Measurements from ENCODE around the gene KCTD16. TPM values are rescaled to one million over a fixed set of nuclear protein-coding genes. Genes with fewer than 3 reads are reported as not detected.

KCTD16 gene
- total RNA-seq, 1 donor from 2014 or later, result 5.6 TPM

DNA sequence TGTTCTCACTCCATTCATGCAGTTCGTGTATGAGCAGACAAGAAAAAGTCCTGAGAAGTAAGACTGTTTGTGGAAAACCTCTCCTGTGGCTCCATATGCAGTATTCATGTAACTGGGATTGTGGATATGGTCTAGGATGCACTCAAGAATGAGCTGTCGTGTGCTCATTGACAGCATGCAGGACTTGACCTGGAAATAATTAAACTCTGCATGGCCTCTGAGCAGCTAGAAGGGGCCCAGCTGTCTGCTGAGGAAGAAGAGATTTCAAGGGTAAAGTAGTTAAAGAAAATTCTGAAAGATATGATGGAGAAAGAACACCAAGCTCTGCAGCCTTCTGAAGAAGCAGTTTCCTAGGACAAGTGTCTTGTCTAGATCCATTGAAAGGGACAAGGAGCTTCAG is 89.4 kb downstream of the KCTD16 start:
- H3K27ac Mint-ChIP-seq (ENCODE audit: unreplicated experiment), result no peak overlapping the region
- Histone ChIP-seq H3K27me3 (ENCODE audit: insufficient read depth, low read length) (no peaks in the 10 kb centered on the region), H3K36me3 (ENCODE audit: insufficient read depth, low read length) (no peaks in the 10 kb centered on the region), H4K20me1 (ENCODE audit: insufficient read depth, low read length) (no peaks in the 10 kb centered on the region), H2AFZ (ENCODE audit: low read depth, low read length) (no peak overlapping the region), H3K4me1 (ENCODE audit: insufficient read depth, low read length) (no peaks in the 10 kb centered on the region), H3K79me2 (ENCODE audit: insufficient read depth, low read length) (no peaks in the 10 kb centered on the region), H3K9me3 (ENCODE audit: insufficient read depth, low read depth, low read length) (no peaks in the 10 kb centered on the region), H3K4me2 (ENCODE audit: low read length) (no peak overlapping the region), H3K27ac (ENCODE audit: low read depth, low read length) (no peak overlapping the region), H3K4me3 (ENCODE audit: insufficient read depth, low read depth, low read length) (no peak overlapping the region), H3K9ac (ENCODE audit: low read length) (no peak overlapping the region)
- TF ChIP-seq EZH2 (IDR thresholded peaks at IDR 0.05; ENCODE audit: insufficient read depth, low read length), result no peak
- TF ChIP-seq CTCF (IDR thresholded peaks at IDR 0.05; ENCODE audit: insufficient read depth, low read depth, low read length), result no peak
- no peaks in the 10 kb centered on the region for H3K36me3 Mint-ChIP-seq (ENCODE audit: low read depth, unreplicated experiment)
- FAIRE-seq (no peak), DNase-seq (ENCODE audit: low read depth) (no peak)
- H3K9me3 Mint-ChIP-seq (ENCODE audit: unreplicated experiment), result no peaks in the 10 kb centered on the region
- H3K4me3 Mint-ChIP-seq (ENCODE audit: unreplicated experiment), result no peak overlapping the region
- no peaks in the 10 kb centered on the region for H3K27me3 Mint-ChIP-seq (ENCODE audit: low read depth, unreplicated experiment)
- no peaks in the 10 kb centered on the region for H3K4me1 Mint-ChIP-seq (ENCODE audit: low read depth, unreplicated experiment)

- H4K20me1 ChIP-seq (ENCODE audit: insufficient read depth, low read length), result no peaks in the 10 kb centered on the region
- Mint-ChIP-seq H3K4me1 (ENCODE audit: low read depth, unreplicated experiment) (no peaks in the 10 kb centered on the region), H3K36me3 (ENCODE audit: low read depth, unreplicated experiment) (no peaks in the 10 kb centered on the region), H3K4me3 (ENCODE audit: unreplicated experiment) (no peak overlapping the region), H3K27me3 (ENCODE audit: low read depth, unreplicated experiment) (no peaks in the 10 kb centered on the region), H3K27ac (ENCODE audit: unreplicated experiment) (no peak overlapping the region), H3K9me3 (ENCODE audit: unreplicated experiment) (no peaks in the 10 kb centered on the region)
- no peaks in the 10 kb centered on the region for H3K9me3 ChIP-seq (ENCODE audit: insufficient read depth, low read depth, low read length)
- H3K4me3 ChIP-seq (ENCODE audit: insufficient read depth, low read depth, low read length), result no peak overlapping the region
- no peak overlapping the region for H3K9ac ChIP-seq (ENCODE audit: low read length)
- H3K79me2 ChIP-seq (ENCODE audit: insufficient read depth, low read length), result no peaks in the 10 kb centered on the region
- no peak overlapping the region for H2AFZ ChIP-seq (ENCODE audit: low read depth, low read length)
- H3K4me2 ChIP-seq (ENCODE audit: low read length), result no peak overlapping the region
- FAIRE-seq (no peak), DNase-seq (ENCODE audit: low read depth) (no peak)
- H3K27me3 ChIP-seq (ENCODE audit: insufficient read depth, low read length), result no peaks in the 10 kb centered on the region
- no peaks in the 10 kb centered on the region for H3K4me1 ChIP-seq (ENCODE audit: insufficient read depth, low read length)
- H3K27ac ChIP-seq (ENCODE audit: low read depth, low read length), result no peak overlapping the region
- TF ChIP-seq EZH2 (IDR thresholded peaks at IDR 0.05; ENCODE audit: insufficient read depth, low read length) (no peak), CTCF (IDR thresholded peaks at IDR 0.05; ENCODE audit: insufficient read depth, low read depth, low read length) (no peak)
- H3K36me3 ChIP-seq (ENCODE audit: insufficient read depth, low read length), result no peaks in the 10 kb centered on the region
Observed at GRCh38 chr5:144265643-144266247, 95.1 kb downstream of the KCTD16 start.

DNA sequence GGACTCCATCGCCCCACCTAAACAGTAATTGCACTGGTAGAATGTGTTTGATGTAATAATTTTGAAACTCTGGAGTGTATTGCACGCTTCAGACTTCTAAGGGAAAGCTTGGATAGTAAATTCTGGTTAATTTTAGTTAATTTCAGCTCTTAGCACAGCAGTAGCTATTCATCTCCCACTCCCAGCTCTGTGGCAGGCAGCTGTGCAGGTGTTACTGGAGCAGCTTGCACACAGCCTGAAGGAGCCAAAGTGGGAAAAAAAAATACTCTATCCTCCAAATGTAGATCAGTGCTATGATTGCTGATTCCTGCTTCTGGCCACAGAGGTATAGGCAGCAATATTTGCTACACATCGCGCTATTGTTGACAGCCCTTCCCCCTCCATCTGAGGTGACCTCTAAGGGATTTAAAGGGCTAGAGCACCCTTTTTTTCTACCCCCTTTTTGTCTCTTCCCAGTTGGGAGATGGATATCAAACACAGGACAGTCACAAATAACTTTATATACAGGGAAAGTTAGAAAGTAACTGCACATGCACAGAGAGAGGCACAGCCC is 97.4 kb downstream of the KCTD16 start:
- H3K27ac ChIP-seq (ENCODE audit: low read depth, low read length), result no peak overlapping the region
- no peaks in the 10 kb centered on the region for H3K27me3 ChIP-seq (ENCODE audit: insufficient read depth, low read length)
- TF ChIP-seq CTCF (IDR thresholded peaks at IDR 0.05; ENCODE audit: insufficient read depth, low read depth, low read length), result no peak
- H3K4me1 Mint-ChIP-seq (ENCODE audit: low read depth, unreplicated experiment), result no peaks in the 10 kb centered on the region
- no peaks in the 10 kb centered on the region for H3K27me3 Mint-ChIP-seq (ENCODE audit: low read depth, unreplicated experiment)
- H3K9me3 Mint-ChIP-seq (ENCODE audit: unreplicated experiment), result no peaks in the 10 kb centered on the region
- H4K20me1 ChIP-seq (ENCODE audit: insufficient read depth, low read length), result no peaks in the 10 kb centered on the region
- FAIRE-seq (no peak), DNase-seq (ENCODE audit: low read depth) (no peak)
- H2AFZ ChIP-seq (ENCODE audit: low read depth, low read length), result no peak overlapping the region
- no peaks in the 10 kb centered on the region for H3K4me1 ChIP-seq (ENCODE audit: insufficient read depth, low read length)
- H3K9ac ChIP-seq (ENCODE audit: low read length), result no peak overlapping the region
- no peaks in the 10 kb centered on the region for H3K36me3 ChIP-seq (ENCODE audit: insufficient read depth, low read length)
- H3K4me2 ChIP-seq (ENCODE audit: low read length), result no peak overlapping the region
- no peaks in the 10 kb centered on the region for H3K79me2 ChIP-seq (ENCODE audit: insufficient read depth, low read length)
- no peak overlapping the region for H3K27ac Mint-ChIP-seq (ENCODE audit: unreplicated experiment)
- no peak overlapping the region for H3K4me3 ChIP-seq (ENCODE audit: insufficient read depth, low read depth, low read length)
- H3K9me3 ChIP-seq (ENCODE audit: insufficient read depth, low read depth, low read length), result no peaks in the 10 kb centered on the region
- H3K4me3 Mint-ChIP-seq (ENCODE audit: unreplicated experiment), result no peak overlapping the region
- peaks cover 4% of the 10 kb centered on the region for H3K36me3 Mint-ChIP-seq (ENCODE audit: low read depth, unreplicated experiment)
